HUES6 (cell line): ENCODE measurements around the gene TAF1B.

Experiments
- H3K27ac ChIP-seq: 2 replicates; pipeline ENCODE4 v1.7.0; 2013; ENCODE audit warnings: low read depth, mild to moderate bottlenecking, low read length, inconsistent platforms
- H3K27me3 ChIP-seq: 2 replicates; pipeline ENCODE4 v1.6.1; 2013; ENCODE audit warnings: low read length; ENCODE audit not compliant: control insufficient read depth, insufficient read depth
- H3K36me3 ChIP-seq: 2 replicates; pipeline ENCODE4 v1.6.1; 2013; ENCODE audit warnings: low read length; ENCODE audit not compliant: control insufficient read depth, insufficient read depth
- H3K4me1 ChIP-seq: 2 replicates; pipeline ENCODE4 v1.6.1; 2013; ENCODE audit warnings: low read length; ENCODE audit not compliant: control insufficient read depth, insufficient read depth
- H3K4me3 ChIP-seq: 2 replicates; pipeline ENCODE4 v1.5.1; 2013; ENCODE audit warnings: low read depth, low read length
- H3K9ac ChIP-seq: one replicate; pipeline ENCODE4 v1.6.1; 2013; ENCODE audit warnings: mild to moderate bottlenecking, low read length
- H3K9me3 ChIP-seq: 2 replicates; pipeline ENCODE4 v1.6.1; 2013; ENCODE audit warnings: low read depth, low read length; ENCODE audit not compliant: control insufficient read depth, insufficient read depth

TAF1B gene

GRCh38 chr2:9958057-9958456 is 114.8 kb downstream of the TAF1B start:
- Histone ChIP-seq H3K9me3 (no peaks in the 10 kb centered on the region), H3K36me3 (no peaks in the 10 kb centered on the region), H3K4me1 (no peaks in the 10 kb centered on the region), H3K27ac (no peak overlapping the region), H3K4me3 (no peak overlapping the region), H3K9ac (no peak overlapping the region), H3K27me3 (peaks cover 22% of the 10 kb centered on the region)

DNA sequence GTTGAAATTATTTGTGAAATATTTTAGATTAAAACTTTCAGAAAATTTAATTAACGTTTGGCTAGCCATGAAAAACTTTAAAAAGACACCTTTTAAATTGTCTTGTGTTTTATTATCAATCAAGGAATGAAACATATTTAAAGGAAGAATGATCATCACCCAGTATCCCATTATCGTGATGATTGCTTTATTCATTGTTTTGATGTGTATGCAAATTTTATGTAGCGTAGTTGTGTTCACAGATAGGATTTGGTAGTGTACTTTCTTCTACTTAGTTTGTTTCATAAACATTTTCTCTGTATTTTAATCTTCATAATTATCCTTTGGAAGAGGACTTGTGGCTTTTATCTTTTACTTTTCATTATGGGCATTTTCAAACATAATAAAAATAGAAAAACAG is 116.0 kb downstream of the TAF1B start:
- H3K27ac ChIP-seq, result no peak overlapping the region
- H3K36me3 ChIP-seq, result no peaks in the 10 kb centered on the region
- no peak overlapping the region for H3K4me3 ChIP-seq
- no peaks in the 10 kb centered on the region for H3K9me3 ChIP-seq
- H3K27me3 ChIP-seq, result peaks cover 10% of the 10 kb centered on the region; the same call in 1 of the 2 replicates
- no peak overlapping the region for H3K9ac ChIP-seq
- H3K4me1 ChIP-seq, result no peaks in the 10 kb centered on the region

GRCh38 chr2:9961013-9961412 is 117.7 kb downstream of the TAF1B start:
- H3K27ac ChIP-seq, result no peak overlapping the region
- H3K9me3 ChIP-seq, result no peaks in the 10 kb centered on the region
- H3K27me3 ChIP-seq, result no peaks in the 10 kb centered on the region
- H3K4me3 ChIP-seq, result no peak overlapping the region
- H3K9ac ChIP-seq, result no peak overlapping the region
- no peaks in the 10 kb centered on the region for H3K4me1 ChIP-seq
- H3K36me3 ChIP-seq, result no peaks in the 10 kb centered on the region

- H3K27ac ChIP-seq, result no peak overlapping the region
- no peaks in the 10 kb centered on the region for H3K36me3 ChIP-seq
- no peaks in the 10 kb centered on the region for H3K9me3 ChIP-seq
- H3K27me3 ChIP-seq, result no peaks in the 10 kb centered on the region
- no peak overlapping the region for H3K4me3 ChIP-seq
- H3K9ac ChIP-seq, result no peak overlapping the region
- H3K4me1 ChIP-seq, result no peaks in the 10 kb centered on the region
These were observed 121.2 kb downstream of the TAF1B start for GRCh38 chr2:9964334-9964980.

GRCh38 chr2:9965119-9965822 is 122.0 kb downstream of the TAF1B start:
- H3K9ac ChIP-seq, result no peak overlapping the region
- no peaks in the 10 kb centered on the region for H3K27me3 ChIP-seq

DNA sequence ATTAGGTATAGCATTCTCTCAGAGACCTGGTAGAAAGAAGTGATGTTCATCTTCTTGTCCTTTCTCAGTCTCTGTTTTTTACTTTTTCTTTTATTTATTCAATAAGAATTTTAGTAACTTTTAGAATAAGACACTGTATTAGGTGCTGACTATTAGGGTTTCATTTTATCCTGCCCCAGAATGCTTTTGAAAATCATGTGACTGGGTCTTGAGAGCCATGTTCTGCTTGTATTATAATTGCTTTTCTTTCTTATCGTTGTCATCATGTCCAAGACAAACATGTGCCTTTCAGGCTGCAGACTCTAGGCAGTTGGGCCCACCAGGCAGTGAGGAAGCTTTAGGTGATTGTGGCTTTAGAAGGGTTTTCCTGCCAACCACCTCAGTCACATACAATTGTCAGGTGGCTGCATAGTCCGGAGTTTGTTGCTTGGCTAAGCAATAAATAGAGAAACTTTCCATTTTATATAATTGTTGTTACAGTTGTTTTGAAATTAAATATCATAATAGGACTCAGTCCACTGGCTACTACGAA is 123.3 kb downstream of the TAF1B start:
- Histone ChIP-seq H3K36me3 (no peaks in the 10 kb centered on the region), H3K27ac (no peak overlapping the region), H3K9me3 (no peaks in the 10 kb centered on the region), H3K4me1 (no peaks in the 10 kb centered on the region), H3K4me3 (no peak overlapping the region), H3K9ac (no peak overlapping the region), H3K27me3 (no peaks in the 10 kb centered on the region)

More at GRCh38 chr2:9965119-9965822, 122.0 kb downstream of the TAF1B start:
- H3K9me3 ChIP-seq, result no peaks in the 10 kb centered on the region
- H3K27ac ChIP-seq, result no peak overlapping the region
- no peaks in the 10 kb centered on the region for H3K36me3 ChIP-seq
- no peak overlapping the region for H3K4me3 ChIP-seq
- no peaks in the 10 kb centered on the region for H3K4me1 ChIP-seq

DNA sequence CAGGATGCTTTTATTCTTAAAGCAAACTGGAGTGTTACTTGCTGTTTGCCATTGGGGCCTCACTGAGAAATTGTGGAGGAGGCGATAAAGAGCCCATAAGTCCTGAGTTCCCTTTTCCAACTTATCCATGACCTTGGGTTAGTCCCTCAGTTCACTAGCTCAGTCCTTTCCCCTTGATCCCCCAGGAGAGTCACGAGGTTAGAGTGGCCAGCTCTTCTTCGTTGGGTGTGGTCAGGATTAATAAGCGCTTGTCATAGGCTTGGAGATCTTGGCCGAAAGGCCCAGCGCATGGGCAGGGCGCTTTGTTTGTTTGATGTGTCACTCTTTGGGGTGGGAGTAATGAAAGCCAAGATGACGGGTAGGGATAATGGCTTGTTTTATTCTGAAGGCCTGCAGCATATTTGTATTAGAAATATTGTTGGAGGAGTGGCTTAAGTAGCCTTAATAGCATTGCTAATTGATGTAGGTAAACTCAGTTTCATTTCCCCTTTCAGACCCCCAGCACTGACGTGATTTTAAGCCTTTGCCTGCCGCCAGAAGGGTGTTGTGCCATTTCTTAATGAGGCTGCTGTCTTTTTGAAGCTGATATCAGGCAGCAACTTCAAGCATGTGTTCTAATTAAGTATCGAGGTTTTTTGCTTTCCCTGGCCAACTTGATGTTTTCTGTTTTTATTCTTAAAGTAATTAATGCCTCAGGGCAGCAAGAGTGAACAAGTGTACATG is 123.9 kb downstream of the TAF1B start:
- H3K4me3 ChIP-seq, result no peak overlapping the region
- H3K27me3 ChIP-seq, result no peaks in the 10 kb centered on the region
- H3K36me3 ChIP-seq, result no peaks in the 10 kb centered on the region
- H3K27ac ChIP-seq, result no peak overlapping the region
- H3K9ac ChIP-seq, result no peak overlapping the region
- H3K9me3 ChIP-seq, result no peaks in the 10 kb centered on the region
- no peaks in the 10 kb centered on the region for H3K4me1 ChIP-seq

DNA sequence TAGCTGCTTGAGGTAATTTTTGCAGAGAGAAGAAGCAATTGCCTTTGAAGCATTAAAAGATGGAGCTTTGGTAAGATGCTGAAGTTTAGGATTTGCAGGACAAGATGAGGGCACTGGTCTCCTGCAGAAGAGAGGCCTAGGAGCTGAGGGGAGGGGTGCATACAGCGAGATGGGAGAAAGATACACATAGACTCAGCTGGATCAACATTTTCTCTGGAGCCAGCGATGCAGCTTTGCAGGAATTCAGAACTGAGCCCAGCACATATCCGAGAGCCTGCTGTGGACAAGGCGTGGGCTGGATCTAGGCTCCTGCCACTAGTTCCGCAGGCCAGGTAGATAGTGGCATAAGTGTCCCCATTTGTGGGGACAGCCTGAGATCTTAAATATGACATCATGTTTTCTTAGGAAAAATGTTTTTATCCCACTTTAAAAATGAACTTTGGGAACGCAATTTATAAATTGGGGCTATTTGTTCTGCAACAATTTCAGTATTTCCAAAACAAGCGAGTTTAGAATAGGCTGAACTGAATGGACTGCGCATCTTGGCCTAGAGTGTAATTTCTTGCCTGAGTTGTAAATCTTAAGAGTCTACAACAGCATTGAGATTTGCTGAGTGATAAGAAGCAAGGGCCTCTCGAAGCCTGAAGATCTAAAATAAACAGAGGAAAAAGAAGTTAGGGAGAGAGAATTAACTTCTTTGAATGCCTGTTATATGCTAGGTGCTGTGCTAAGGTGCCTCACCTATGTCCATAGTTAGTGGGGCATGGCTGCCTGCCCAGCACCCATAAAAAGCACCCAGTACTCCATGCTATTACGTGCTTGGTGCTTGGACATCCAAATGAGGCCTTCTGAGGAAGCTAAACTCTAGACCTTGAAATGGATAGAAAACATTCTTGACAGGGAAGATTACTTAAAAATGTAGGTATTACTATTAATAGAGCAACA is 125.6 kb downstream of the TAF1B start:
- H3K9ac ChIP-seq, result no peak overlapping the region
- H3K27ac ChIP-seq, result no peak overlapping the region
- no peak overlapping the region for H3K4me3 ChIP-seq
- no peaks in the 10 kb centered on the region for H3K27me3 ChIP-seq
- no peaks in the 10 kb centered on the region for H3K36me3 ChIP-seq
- H3K4me1 ChIP-seq, result 0 out of 2 replicates have a peak, but pooled peaks cover 7% of the 10 kb centered on the region
- H3K9me3 ChIP-seq, result no peaks in the 10 kb centered on the region

- no peak overlapping the region for H3K4me3 ChIP-seq
- H3K27me3 ChIP-seq, result no peaks in the 10 kb centered on the region
- no peaks in the 10 kb centered on the region for H3K36me3 ChIP-seq
- H3K4me1 ChIP-seq, result 0 out of 2 replicates have a peak, but pooled peaks cover 7% of the 10 kb centered on the region
- no peak overlapping the region for H3K27ac ChIP-seq
- H3K9me3 ChIP-seq, result no peaks in the 10 kb centered on the region
- no peak overlapping the region for H3K9ac ChIP-seq
These were observed 127.1 kb downstream of the TAF1B start for GRCh38 chr2:9970200-9971044.
